Spleen (tissue), 7 donors: Measurements from ENCODE around the gene GINS2.

Source experiments
- POLR2A ChIP-seq, 3 donors: fragments of 450-650 bp; IDR thresholded peaks; one replicate each; pipeline ENCODE4 v1.5.1; 2017; ENCODE audit warnings: antibody characterized with exemption in 3 of 3, mild to moderate bottlenecking in 1 of 3
- POLR2AphosphoS5 ChIP-seq, 3 donors: sonication (generic); formaldehyde crosslinking; IDR thresholded peaks; one replicate each; pipeline ENCODE4 v1.5.1; 2017; ENCODE audit warnings: antibody characterized with exemption in 3 of 3
- TF ChIP-seq, protein P1 (sequence below), 11 experiments: fragments of 200-600 bp in 7 of 11; fragments of 450-650 bp in 4 of 11; sonication (generic) in 4 of 11; IDR thresholded peaks in 8 of 11; conservative IDR thresholded peaks in 3 of 11; 1 replicate in 7 of 11; 2 replicates in 4 of 11; pipeline versions ENCODE4 v1.4.0 to v1.8.0; 2016 to 2021; ENCODE audit warnings: antibody characterized with exemption in 11 of 11, inconsistent platforms in 4 of 11, mild to moderate bottlenecking in 1 of 11
- donor health status: DM: no; HTN: no; CAD: no; lungs with moderate emphysema.
- donor health status: DM: no; HTN: no; CAD: no.
- donor health status: DM: no; HTN: no; CAD: no.

DNA sequence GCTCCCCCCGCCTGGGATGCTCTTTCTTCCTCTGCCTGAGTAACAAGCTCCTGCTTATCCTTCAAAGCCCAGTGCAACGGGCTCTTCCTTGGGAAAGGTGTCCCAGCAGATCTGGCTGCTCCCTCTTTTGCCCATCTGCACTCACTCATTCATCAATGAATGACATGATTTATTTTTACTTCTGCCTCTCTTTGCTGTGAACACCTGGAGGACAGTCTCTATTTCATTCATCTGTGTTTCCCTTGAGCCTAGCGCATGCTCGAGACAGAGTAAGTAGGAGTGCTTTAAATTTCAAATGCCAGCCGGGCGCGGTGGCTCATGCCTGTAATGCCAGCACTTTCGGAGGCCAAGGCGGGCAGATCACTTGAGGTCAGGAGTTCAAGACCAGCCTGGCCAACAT lies 22.0 kb upstream of the GINS2 start:
- TF ChIP-seq, protein P1, sequence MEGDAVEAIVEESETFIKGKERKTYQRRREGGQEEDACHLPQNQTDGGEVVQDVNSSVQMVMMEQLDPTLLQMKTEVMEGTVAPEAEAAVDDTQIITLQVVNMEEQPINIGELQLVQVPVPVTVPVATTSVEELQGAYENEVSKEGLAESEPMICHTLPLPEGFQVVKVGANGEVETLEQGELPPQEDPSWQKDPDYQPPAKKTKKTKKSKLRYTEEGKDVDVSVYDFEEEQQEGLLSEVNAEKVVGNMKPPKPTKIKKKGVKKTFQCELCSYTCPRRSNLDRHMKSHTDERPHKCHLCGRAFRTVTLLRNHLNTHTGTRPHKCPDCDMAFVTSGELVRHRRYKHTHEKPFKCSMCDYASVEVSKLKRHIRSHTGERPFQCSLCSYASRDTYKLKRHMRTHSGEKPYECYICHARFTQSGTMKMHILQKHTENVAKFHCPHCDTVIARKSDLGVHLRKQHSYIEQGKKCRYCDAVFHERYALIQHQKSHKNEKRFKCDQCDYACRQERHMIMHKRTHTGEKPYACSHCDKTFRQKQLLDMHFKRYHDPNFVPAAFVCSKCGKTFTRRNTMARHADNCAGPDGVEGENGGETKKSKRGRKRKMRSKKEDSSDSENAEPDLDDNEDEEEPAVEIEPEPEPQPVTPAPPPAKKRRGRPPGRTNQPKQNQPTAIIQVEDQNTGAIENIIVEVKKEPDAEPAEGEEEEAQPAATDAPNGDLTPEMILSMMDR (IDR thresholded peaks at IDR 0.05 in 8 of 11, conservative IDR thresholded peaks at IDR 0.05 in 3 of 11), result no peak
- TF ChIP-seq POLR2AphosphoS5 (IDR thresholded peaks at IDR 0.05), result no peak
- TF ChIP-seq POLR2A (IDR thresholded peaks at IDR 0.05), result no peak
